Stimulated activated CD4-positive, alpha-beta T cell treated with anti-CD3 and anti-CD28 coated beads, Interleukin-12 subunit alpha, Interleukin-12 subunit beta, amount 100 ng/mL, for 24 hours (primary cell): Measurements from ENCODE around the gene TRAP1.

ENCODE experiments used
- DNase-seq, 2 experiments: peaks; one replicate each; pipeline ENCODE4 v3.0.0-alpha.2; 2020; ENCODE audit warnings: low read depth in 2 of 2

TRAP1 gene

DNA sequence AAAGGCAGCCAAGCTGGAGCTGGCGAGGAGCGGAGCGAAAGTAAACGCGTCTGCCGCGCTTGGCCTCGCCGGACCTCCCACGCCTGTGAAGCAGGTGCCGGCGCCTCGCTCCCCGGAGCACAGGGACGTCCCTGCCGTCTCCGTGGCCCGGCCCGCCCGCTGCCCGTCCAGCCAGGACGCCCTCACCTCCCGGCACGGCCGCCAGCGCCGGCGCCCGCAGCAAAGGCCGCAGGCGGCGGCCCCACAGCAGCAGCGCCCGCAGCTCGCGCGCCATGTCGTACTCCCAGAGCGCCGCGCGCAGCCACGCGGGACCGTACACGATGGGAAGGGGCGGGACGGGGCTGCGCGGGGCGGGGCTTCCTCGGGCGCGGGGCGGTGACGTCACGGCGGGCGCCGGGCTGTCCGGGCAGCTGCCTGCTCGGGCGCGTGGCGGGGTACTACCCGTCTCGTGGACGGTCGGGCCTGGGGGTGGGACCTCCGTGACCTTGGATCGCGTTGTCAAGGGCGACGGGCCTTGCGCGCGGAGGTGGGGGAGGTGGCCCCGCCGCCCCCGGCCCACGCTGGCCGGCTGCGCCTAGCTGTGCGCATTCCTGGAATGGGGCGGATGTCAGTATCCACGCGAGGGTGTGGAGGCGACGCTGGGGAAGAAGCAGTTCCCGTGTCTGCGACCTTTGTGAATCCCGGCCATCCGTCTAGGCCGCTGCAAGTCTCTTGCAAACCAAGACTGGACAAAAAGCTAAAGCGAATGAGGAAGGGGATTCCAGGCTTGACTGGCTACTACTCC lies at the start of gene TRAP1:
Gene TRAP1 (minus strand): TSS at position 290 of the 784 bp plus-strand sequence. CDS start 16 bp downstream, at position 274.
- peak; percentile 88 for DNase-seq

DNA sequence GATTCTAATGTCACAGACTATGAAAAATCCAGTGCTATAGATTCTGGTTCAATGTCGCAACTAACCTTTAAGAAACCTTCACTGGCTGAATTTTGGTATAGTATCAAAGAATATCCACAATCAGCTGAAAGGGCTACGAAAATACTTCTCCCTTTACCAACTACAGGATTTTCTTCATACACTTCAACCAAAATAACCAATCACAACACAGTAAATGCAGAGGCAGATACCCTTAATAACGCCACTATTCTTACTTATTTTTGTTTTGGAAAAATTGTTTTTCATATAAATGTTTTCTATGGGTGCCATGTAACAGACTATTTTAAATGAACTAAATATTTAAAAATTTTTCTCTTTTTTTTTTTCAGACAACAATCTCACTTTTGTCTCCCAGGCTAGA lies 48.9 kb upstream of the TRAP1 start:
- DNase-seq: no peak

DNA sequence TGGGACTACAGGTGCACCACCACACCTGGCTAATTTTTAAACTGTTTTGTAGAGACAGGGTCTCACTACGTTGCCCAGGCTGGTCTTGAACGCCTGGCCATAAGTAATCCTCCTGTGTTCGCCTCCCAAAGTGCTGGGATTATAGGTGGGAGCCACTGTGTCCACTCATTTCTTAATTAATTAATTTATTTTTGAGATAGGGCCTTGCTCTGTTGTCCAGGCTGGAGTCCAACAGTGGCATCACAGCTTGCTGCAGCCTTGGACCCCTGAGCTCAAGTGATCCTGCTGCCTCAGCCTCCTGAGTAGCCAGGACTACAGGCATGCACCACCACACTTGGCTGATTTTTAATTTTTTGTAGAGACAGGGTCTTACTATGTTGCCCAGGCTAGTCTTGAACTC lies 47.1 kb upstream of the TRAP1 start:
- DNase-seq: no peak

DNA sequence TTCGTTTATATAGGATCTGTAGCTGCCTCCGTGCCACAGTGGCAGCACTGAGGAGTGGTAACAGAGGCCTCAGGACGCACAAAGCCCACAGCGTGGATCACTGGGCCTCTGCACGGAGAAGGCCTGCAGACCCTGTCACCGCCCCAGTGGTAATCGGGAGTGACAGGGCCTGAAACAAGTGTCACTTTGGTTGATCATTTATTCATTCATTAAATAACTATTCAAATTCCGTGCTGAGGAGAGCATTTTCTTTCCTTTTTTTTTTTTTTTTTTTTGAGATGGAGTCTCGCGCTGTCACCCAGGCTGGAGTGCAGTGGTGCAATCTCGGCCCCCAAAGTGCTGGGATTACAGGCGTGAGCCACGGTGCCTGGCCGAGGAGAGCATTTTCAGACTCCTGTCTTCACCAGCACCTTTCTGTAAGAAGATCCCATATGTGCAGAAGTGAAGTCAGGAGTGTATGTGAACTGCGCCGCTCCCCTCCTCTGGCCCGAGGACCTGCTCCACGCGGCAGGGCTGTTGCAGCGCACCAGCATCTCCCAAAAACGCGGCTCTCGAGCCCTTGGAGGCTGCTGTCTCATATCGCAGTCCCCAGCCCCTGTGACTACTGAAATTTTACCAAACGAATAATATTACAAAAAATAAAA lies 44.9 kb upstream of the TRAP1 start:
- DNase-seq: no peak

DNA sequence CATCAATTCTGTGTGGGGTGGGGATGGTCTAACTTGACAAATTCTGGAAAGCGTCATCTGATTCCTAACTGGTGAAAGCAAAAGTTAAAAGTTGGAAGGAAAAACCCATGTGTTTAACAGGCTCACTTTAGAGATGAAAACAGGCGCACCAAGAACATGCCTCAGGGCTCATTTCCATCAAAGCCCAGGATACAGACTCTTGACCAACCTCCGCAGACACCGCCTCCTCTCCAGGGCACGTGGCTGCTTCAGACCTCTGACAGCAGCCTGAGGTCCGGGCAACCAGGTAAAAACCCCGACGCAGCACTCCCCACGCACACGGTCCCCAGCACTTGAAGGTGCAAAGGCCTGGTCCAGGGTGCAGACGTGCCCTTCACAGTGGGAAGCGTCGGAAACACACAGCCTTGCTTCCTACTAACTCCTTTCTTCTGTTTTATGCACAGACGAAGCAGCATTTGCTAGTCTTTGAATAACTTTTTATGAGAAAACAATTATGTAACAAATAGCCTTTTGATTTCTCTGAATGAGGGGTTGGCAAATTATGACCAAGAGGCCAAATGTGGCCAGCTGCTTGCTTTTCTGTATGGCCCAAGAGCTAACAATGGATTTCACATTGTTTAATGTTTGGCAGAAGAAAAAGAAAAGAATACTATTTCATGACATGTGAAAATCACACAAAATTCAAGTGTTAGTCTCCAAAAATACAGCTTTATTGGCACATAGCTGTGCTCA lies 44.2 kb upstream of the TRAP1 start:
- DNase-seq: no peak

DNA sequence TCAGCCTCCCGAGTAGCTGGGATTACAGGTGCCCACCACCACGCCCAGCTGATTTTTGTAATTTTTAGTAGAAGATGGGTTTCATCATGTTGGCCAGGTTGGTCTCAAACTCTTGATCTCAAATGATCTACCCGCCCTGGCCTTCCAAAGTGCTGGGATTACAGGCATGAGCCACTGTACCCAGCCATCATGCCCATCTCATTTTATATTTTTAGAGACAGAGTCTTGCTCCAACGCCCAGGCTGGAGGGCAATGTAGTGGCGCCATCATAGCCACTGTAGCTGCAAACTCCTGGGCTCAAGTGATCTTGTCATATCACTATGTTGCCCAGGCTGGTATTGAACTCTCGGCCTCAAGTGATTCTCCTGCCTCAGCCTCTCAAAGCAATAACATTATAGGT lies 43.2 kb upstream of the TRAP1 start:
- no peak for DNase-seq

DNA sequence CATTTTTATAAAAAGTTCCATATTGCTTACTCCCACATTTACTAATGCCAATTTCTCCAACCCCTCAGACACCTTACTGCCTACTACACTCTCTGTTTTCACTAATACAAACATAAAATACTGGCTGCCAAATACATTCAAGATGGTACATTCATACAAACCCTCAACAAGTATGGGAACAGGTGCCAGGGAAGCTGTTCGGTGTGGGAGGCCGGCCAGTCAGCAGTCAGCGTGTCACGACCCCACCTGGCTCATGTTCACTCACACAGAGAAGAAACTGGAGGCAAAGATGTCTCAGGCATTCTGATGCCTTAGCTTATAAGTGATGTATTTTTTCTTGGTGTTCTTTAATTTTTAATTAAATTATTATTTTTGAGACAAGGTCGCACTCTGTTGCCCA lies 42.4 kb upstream of the TRAP1 start:
- DNase-seq: no peak

DNA sequence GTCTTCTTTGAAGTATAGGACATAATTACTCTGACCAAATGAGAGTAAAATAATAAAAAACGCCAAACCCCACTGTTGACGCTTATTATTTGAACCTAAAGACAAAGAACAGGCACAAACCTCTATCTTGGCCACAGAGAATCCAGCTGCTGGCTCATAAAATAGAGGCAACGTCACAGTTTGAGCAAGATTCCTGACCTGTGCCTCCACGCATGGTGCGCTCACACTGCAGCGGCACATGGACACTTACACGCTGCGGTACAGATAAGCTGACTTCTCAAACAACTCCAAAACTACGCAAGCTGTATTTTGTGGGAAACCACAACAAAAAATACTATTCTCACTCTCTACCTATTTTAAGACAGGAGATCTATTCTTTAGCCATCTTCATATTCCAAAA lies 38.8 kb upstream of the TRAP1 start:
- DNase-seq: no peak

DNA sequence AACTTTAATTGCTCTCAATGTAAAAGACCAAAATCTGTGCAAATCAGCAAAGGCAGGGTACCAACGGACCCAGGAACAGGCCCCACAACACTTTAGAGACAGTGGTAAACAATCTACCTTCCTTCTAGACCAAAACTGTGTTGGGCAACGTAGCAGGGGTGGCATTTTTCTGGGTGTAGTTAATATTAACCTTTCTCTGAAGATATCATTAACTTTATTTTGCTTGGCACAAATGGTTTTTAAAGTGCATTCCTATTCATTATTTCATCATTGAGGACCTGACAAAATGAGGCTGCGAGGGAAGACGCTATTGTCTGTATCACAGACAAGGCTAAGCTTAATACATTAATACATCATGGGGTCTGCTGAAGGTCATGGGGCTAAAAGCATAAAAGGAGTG lies 37.9 kb upstream of the TRAP1 start:
- DNase-seq: no peak

DNA sequence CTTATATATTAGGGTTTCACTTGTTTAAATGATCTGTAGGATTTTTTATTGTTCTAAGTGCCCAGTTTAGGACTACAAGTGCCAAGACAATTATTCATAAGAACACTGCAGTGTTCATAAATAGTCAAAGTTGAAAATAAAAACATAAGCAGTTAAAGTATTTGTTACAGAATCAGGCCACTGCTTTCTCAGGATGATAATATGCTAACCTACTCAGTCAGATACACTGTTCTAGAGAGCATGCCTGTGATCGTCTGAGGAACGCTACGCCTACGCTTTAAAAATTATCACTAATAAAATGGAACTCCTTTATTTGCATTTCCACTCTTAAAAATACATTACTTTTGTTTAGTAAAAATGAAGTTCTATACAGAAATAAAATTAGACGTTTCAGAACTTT lies 37.4 kb upstream of the TRAP1 start:
- no peak for DNase-seq

DNA sequence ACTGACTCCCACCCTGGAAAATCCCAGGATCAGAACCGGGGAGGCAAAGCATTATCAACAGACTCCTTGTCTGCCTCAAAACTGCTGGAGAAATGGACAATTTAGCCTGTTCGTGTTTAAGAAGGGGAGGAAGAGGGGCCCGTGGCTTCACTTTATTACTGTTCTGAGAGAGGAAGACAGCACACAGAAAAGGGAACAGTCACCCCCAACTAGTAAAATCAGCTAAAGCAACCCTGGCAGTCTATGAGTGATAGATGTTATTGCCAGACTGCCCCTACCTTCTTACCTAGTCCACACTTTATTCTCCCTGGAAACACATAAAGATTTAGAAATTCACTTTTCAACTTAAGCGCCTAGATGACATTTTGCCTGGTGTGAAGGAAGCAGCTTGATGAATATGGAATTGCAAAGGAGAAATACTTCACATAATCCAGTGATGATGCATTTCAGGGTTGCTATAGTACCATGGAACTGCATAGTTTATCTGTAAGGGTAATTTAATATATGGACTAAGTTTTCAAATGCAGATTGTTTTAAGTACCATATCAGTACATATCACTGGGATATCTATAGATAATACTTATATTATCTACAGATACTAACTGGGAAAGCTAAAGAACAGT lies 36.9 kb upstream of the TRAP1 start:
- no peak for DNase-seq

DNA sequence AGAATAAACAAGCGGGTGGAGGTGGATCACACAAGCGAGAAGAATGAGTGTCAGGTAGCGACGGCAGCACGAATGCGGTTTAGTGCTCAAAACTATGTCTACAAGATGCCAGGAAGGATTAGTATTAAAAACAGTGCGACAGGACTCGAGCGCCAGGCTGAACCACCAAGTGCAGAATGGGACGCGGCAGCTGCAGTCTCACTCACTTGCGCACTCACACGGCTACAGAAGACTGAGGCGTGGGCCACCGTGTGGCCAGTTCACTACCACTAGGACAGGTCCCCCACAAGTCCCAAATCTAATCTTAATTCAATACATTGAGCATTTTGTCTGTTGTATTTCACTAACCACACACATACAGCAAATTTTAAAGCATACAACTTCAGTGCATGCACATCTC lies 35.7 kb upstream of the TRAP1 start:
- DNase-seq: no peak

DNA sequence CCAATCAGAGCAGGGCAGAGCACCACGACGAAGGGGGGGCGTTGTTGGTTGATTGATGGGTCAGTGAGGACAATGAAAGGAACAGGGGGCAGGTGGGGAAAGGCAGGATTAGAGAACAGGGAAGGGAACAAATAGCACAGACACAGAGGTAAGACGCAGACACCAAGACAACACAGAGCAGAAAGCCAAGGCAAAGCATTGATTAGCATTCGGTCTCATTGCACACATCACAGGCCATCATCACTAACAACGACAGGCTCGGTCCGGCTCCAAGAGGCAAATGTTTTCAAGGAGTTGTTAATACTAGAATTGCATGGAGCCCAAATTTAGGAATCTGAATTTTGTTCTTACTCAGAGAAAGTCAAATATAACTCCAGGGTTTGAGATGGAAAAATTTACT lies 34.6 kb upstream of the TRAP1 start:
- no peak for DNase-seq

DNA sequence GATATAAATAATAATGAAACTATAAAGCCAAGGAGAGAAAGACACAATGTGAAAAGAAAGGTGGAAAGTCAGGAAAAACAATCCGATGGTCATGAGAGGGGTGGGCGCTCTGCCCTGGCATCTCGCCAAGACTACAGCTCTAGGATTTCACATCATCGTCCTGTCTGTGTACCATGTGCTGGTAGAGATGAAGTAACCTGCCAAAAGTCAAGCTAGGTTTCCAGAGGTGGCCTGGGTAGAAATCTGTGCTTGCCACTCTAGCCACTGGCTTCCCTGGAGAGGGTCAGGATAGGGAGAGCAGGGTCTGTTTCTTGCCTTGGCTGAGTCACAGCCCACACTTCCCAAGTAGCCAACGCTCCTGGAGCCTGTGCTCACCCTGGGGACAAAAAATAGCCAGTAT lies 31.0 kb upstream of the TRAP1 start:
- DNase-seq: no peak

DNA sequence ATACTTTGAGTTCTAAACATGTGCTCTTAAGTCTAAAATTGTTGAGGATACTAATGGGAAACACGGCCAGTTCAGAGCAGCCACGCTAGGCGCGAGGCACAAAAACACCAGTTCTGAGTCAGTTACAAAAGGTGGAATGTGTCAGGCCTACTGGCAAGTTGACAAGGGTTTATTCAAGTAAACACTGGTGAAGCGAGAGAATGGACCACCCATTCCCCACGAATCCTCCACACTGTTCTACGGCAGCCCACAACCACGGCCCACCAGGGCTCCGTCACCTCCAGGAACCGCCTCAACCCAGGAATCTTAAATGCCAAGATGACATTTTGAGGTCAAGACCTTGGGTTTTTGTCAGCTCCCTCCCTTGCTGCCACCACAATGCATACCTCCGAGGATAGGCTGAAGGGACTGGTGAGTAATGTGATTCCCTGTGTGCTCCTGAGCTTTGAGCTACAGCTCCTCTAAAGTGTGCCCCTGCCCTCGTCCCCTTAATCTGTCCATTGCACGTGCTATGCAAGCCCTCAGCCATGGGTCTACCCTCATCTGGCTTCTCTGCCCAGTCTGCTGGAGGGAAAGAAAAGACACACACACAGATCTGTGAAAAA lies 28.5 kb upstream of the TRAP1 start:
- no peak for DNase-seq

DNA sequence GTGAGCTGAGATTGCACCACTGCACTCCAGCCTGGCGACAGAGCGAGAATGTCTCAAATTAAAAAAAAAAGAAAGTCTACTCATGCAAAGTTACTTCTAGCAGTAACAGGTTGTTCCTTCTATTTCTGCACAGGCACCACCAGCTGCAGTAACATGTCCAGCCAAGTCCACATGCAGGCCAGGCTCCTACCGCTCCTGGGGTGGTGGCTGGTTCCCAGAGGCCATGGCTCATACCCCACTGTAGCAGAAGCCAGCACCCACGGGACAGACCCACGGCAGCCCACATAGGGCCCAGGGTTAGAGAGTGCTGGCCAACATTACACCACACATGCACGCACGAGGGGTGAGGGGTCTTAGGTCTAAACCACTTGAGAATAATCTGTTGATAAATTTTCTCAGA lies 26.7 kb upstream of the TRAP1 start:
- no peak for DNase-seq

DNA sequence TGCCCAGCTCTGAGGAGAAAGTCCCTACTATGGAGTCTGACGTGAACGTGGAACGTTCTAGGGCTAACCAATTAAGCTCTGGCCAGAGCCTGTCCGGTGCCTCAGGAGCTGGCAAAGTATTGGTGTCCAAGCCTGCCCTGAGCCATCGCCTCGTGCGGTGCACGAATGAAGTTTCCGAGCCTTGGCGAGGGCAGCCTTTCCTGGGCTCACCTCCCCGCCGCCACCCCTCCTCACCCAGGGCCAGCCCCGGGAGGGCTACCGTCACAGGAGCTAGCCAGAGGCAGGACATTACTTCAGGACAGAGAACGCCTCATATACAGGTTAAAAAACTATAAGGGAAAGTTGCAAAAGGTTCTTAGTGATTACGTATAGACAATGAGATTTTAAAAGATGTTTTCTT lies 23.6 kb upstream of the TRAP1 start:
- DNase-seq: no peak

DNA sequence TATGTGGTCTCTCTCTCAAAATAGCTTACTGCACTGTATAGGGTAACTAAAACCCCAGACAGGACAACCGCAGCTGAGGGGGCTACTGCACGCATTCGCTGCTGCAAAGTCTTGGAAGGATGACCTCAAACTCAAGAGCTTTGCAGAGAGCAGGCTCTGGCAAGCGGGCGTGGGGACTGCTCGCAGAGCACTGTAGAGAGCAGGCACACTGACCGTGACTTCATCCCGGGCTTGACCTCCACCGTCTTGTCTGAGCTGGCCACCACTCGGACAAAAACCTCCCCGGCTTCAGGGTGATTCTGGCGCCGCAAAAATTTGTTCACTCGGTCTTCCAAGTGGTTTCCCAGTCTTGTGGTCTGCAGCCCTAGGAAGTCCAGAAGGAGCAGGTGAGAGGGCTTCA lies 22.9 kb upstream of the TRAP1 start:
- no peak for DNase-seq

DNA sequence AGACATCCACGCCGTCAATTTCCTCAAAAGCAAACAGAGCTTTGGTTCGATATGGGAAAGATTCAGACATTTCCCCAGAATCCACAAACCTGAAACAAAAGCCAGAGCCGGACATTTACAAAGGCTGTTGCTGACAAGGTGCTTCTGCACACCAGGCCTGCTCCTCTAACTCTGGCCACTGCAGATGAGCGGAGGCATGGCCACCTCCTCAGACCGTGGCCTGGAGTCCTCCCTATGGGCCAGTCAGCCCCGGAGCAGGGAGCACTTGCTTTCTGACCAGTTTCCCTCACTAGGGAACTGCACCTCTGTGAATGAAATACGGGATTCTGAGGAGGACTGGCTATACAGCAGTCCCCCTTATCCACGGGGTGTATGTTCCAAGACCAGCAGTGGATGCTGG lies 22.3 kb upstream of the TRAP1 start:
- DNase-seq: no peak

DNA sequence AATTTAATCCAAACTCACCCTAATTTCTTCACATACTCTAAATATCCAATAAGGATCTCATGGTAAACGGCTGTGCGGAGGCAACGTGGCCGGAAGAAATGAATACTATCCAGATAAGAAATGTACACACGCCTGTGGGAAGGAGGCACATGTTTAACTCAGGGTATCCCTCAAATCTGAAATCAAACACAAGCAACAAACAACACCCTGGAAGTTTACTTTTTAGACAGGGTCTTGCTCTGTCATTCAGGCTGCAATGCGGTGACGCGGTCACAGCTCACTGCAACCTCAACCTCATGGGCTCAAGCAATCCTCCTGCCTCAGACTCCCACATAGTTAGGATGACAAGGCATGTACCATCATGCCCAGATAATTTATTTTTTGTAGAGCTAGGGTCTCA lies 21.2 kb upstream of the TRAP1 start:
- DNase-seq: no peak

DNA sequence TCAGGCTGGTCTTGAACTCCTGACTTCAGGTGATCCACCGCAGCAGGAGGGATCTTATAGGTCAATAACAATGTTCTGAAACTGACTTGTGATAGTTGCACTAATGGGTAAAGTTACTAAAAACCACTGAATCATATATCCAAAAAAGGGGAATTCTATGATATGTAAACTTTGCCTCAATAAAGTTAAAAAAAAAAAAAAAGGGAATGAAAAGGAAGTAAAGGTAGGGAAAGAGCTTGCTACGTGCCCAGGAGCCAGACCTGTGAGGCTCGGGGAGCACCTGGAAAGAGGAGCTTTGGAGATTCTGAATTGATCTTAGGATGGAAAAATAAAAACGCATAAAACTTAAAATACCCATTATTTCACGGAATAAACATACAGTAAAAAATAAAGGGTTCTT lies 20.8 kb upstream of the TRAP1 start:
- DNase-seq: no peak

DNA sequence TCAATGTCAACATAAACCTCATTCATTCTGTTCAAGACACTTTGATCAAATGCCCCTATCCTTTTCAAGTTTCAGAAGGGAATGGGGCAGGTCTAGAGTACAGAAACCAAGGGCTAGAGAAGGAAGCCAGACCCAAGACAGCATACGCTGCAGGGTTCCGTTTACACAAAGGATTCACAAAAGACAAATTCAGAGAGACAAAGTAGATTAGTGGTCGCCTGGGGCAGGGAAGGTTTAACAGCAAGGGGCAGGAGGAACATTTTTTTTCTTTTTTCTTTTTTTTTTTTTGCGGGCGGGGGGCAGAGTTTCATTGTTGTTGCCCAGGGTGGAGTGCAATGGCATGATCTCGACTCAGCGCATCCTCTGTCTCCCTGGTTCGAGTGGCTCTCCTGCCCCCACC lies 19.9 kb upstream of the TRAP1 start:
- no peak for DNase-seq
